GM21367 (cell line): Measurements from ENCODE around the gene CCDC178.
A peak's percentile ranks its signal among the peaks of the same experiment; 100 is the strongest.
"Not testable (repeated sequence)": the region's sequence is repeated elsewhere in the genome, so short reads cannot be mapped to it uniquely, and the experiment has no call there.

Experiments
- ATAC-seq: cut with Tn5 transposase; IDR thresholded peaks from one replicate; pipeline ENCODE4 v1.9.1; 2021; ENCODE audit not compliant: unreplicated experiment

The CCDC178 gene

DNA sequence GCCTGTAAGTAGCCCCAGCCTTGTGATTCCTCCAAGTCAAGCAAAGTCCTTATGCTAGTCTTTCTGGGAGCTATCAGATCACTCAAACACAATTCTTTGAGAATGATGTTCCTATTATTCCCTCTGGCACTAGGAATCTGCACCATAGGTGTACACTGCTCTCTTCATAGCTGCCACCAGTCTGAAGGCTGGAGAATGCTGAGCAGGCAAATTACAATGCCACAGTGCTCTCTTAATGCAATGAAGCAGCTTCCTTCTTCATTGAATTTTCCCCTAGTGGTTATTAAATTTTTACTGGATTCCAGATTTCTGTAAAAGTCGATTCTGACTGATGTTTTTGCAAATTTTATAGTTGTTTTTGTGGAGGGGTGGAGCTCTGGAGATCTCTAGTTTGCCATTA is 84.8 kb downstream of the CCDC178 start:
- ATAC-seq: no peak

DNA sequence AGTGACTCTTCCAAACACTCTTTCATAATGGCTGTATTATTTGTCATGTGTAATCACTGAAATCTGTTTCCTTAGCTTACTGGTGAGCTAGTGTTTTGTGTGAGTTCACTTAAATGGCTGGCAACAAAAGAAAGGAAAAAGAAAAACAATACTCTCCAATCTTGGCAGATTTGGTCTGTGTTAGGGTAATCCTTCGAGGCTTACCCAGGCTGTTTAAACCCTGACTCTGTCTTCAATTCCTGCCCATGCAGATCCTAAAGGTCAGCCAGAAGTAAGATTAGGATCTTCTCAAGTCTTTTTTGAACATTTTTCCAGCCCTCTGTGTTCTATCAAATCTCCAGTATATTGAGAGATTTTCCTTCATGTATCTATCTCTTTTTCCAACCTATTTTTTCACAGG is 85.3 kb downstream of the CCDC178 start:
- ATAC-seq: no peak

- no peak for ATAC-seq
These were observed 90.3 kb downstream of the CCDC178 start for GRCh38 chr18:33350256-33350655.

- ATAC-seq: not testable (repeated sequence)
These were observed 100.8 kb downstream of the CCDC178 start for GRCh38 chr18:33339733-33340132.

DNA sequence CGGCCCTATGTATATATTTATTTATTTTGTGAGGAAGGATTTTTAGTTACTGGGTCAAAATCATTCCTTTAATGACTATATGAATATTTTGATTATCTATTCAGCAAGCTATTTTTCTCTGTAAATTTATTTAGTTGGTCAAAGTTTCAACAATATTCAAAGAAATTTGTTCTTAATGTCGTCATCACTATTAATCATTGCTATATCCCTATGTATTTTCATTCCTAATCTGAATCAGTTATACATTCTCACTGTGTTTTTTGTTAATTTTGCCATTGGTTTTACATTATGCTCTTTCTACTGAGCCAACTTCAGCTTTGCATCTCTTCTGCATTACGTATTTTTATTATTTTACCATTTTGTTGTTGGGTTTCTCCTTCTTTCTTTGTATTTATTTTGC is 105.7 kb downstream of the CCDC178 start:
- no peak for ATAC-seq

DNA sequence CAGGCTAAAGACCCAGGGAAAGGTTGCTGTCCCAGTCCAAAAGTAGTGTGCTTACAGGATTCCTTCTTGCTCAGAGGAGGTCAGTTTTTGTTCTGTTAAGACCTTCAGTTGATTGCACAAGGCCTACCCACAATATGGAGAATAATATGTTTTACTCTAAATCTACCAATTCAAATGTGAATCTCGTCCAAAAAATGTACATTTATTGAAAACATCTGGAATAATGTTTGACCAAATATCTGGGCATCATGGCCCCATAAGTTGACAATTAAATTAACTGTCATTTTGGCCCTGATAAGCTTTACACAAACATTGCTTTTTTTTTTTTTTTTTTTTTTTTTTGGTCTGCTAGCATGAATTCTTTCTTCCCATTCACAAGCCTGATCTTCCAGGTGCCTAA is 109.8 kb downstream of the CCDC178 start:
- ATAC-seq: no peak

GRCh38 chr18:33326975-33327374 is 113.5 kb downstream of the CCDC178 start:
- no peak for ATAC-seq

- ATAC-seq: no peak
These were observed 122.9 kb downstream of the CCDC178 start for GRCh38 chr18:33317640-33318039.

DNA sequence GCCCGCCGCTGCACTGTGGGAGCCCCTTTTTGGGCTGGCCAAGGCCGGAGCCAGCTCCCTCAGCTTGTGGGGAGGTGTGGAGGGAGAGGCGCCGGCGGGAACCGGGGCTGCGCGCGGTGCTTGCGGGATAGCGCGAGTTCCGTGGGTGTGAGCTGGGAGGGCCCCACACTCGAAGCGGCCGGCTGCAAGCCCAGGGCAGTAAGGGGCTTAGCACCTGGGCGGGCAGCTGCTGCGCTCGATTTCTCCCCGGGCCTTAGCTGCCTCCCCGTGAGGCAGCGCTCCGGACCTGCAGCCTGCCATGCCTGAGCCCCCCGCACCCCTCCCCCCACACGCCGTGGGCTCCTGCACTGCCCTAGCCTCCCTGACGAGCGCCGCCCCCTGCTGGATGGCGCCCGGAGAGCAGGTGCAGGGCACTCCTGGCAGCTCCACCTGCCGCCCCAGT is 124.4 kb downstream of the CCDC178 start:
- no peak for ATAC-seq

GRCh38 chr18:33307520-33307919 is 133.0 kb downstream of the CCDC178 start:
- no peak for ATAC-seq

- no peak for ATAC-seq
These were observed 136.2 kb downstream of the CCDC178 start for GRCh38 chr18:33304277-33304676.

DNA sequence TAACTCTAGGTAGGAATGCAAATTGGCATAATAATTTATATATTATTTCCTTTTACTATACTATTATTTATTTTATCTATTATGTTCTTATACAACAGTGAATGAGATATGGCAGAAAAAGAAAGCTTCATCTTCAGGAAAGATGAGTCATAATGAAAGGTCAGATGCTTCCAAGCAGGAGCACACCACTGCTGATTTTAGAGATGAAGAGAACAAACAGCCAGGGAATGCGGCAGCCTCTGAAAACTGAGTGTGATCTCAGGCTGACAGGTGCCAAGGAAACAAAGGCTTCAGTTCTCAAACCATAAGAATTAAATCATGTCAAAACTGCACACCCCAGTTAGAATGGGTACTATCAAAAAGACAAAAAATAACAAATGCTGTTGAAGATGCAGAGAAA is 149.0 kb downstream of the CCDC178 start:
- no peak for ATAC-seq

DNA sequence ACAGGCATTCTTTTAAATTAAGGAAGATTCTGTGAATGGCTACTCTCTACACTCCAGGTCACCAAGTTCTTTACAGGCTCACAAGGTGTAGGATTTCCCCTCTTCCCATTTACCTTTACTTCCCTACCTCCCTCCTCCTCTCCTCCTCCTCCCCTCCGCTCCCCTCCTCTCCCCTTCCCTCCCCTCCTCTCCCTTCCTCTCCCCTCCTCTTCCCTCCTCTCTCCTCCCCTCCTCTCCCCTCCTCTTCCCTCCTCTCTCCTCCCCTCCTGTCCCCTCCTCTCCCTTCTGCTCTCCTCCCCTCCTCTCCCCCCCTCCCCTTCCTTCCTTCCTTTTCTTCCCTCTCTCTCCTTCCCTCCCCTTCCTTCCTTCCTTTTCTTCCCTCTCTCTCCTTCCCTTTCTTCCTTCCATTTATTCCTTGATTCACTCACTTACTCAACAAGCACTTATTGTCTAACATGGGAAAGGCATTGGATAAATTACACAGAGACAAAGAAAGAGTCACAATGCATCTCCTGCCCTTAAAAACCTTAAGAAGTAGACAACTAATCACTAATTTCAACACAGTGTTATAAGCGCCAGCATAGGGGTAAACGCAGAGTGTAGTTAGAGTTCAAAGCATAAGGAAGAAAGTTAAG is 152.3 kb downstream of the CCDC178 start:
- ATAC-seq: no peak

GRCh38 chr18:33282709-33283333 is 157.7 kb downstream of the CCDC178 start:
- ATAC-seq: no peak

DNA sequence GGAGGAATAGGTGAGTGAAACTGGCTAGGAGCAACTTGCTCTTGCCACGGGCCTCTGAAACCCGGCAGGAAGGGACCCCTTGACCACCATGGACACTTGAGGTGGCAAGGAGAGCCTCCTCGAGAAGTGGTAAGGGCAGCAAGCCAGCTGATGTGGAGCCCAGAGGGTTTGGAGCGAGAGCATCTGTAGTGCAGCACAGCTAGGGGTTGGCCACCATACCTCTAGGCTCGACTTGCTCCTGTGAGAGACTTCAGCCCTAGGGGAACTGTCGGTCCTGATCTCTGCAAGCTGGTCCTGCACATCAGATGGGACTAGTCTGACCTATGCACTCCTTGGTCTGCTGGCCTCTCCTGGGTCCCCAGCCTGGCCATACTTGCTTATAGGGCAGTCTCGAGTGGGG is 158.4 kb downstream of the CCDC178 start:
- ATAC-seq: no peak

GRCh38 chr18:33277431-33277830 is 163.1 kb downstream of the CCDC178 start:
- ATAC-seq: no peak

DNA sequence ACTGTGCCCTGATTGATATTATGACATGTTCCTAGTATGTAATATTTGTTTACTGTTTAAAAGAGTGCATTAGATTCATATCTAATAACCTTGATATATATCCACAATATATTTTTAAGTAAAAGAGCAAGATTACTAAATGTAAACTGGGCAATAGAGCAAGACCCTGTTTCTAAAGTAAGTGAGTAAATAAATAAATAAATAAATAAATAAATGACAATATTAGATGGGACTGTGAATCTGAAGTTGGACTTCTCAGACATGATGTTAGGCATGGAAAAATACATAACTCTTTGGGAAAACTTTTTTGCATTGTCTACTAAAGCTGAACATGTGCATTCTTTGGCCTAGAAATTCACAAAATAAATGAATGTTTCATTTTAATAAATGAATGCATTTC is 164.7 kb downstream of the CCDC178 start:
- ATAC-seq: no peak

DNA sequence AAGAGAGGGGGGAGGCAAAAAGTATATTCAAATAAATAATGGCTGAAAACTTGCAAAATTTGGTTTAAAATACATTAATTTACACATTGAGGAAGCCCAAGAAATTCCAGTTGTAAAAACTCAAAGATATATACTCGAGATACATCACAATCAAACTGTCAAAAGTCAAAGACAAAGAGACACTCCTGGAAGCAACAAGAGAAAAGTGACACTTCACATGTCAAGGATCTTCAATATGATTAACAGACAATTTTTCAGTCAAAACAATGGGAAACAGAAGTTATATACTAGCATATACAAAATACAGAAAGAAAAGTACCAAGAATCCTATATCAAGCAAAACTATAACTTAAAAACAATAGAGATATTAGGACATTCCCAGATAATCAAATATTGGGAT is 170.2 kb downstream of the CCDC178 start:
- no peak for ATAC-seq

- ATAC-seq: no peak
These were observed 171.3 kb downstream of the CCDC178 start for GRCh38 chr18:33269223-33269622.

GRCh38 chr18:33264566-33264965 is 176.0 kb downstream of the CCDC178 start:
- ATAC-seq: no peak

DNA sequence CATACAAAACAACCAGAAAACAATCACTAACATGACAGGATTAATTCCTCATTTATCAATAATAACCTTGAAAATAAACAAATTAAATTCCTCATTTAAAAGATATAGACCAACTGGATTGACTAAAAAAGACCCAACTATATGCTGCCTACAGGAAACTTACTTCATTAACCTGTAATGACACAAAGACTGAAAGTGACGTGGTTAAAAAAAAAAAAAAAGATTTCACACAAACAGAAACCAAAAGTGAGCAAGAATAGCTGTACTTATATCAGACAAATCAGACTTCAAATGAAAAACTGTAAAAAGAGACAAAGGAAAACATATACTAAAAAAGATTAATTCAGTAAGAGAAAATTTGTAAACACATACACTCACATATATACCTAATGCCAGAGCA is 201.2 kb downstream of the CCDC178 start:
- ATAC-seq: no peak

GRCh38 chr18:33232318-33232626 is 208.2 kb downstream of the CCDC178 start:
- peak; percentile 21 for ATAC-seq
